GM23338 (cell line): ENCODE measurements around the gene TRAPPC14. TPM values are rescaled to one million over a fixed set of nuclear protein-coding genes. Genes with fewer than 3 reads are reported as not detected.

Experiments
- ATAC-seq: fragments of 200-7000 bp; cut with Tn5 transposase; 3 replicates; pipeline ENCODE4 v1.9.1; 2020
- DNase-seq: peaks from one replicate; pipeline ENCODE4 v3.0.0-alpha.2; 2015; ENCODE audit warnings: low spot score
- H2AFZ ChIP-seq: fragments of 200-600 bp; sonication (generic); 2 replicates; pipeline ENCODE4 v1.8.0; 2016; ENCODE audit warnings: antibody characterized with exemption, mild to moderate bottlenecking, moderate library complexity
- H3F3A ChIP-seq: fragments of 200-600 bp; sonication (generic); replicated peaks from 2 replicates; pipeline ENCODE4 v1.8.0; 2017; ENCODE audit warnings: antibody characterized with exemption, mixed run types, low read depth
- H3K27ac ChIP-seq: fragments of 200-600 bp; sonication (generic); 2 replicates; pipeline ENCODE4 v1.6.1; 2016; ENCODE audit warnings: low read depth
- H3K27me3 ChIP-seq: fragments of 200-600 bp; sonication (generic); 2 replicates; pipeline ENCODE4 v1.8.0; 2016; ENCODE audit warnings: mild to moderate bottlenecking, mixed run types, moderate library complexity; ENCODE audit not compliant: insufficient read depth
- H3K36me3 ChIP-seq: fragments of 200-600 bp; sonication (generic); 2 replicates; pipeline ENCODE4 v1.8.0; 2016; ENCODE audit warnings: mild to moderate bottlenecking; ENCODE audit not compliant: insufficient read depth
- H3K4me1 ChIP-seq: fragments of 200-600 bp; sonication (generic); 2 replicates; pipeline ENCODE4 v1.8.0; 2016; ENCODE audit warnings: mild to moderate bottlenecking, moderate library complexity; ENCODE audit not compliant: insufficient read depth
- H3K4me2 ChIP-seq: fragments of 200-600 bp; sonication (generic); 2 replicates; pipeline ENCODE4 v1.7.1; 2017; ENCODE audit warnings: mixed run types
- H3K4me3 ChIP-seq: fragments of 200-600 bp; sonication (generic); 2 replicates; pipeline ENCODE4 v1.6.1; 2016; ENCODE audit warnings: mixed run types
- H3K79me2 ChIP-seq: fragments of 200-600 bp; sonication (generic); replicated peaks from 2 replicates; pipeline ENCODE4 v1.8.0; 2017; ENCODE audit warnings: mild to moderate bottlenecking; ENCODE audit not compliant: insufficient read depth
- H3K9me2 ChIP-seq: fragments of 200-600 bp; sonication (generic); 2 replicates; pipeline ENCODE4 v1.8.0; 2017; ENCODE audit not compliant: insufficient read depth
- H4K20me1 ChIP-seq: fragments of 200-600 bp; sonication (generic); replicated peaks from 2 replicates; pipeline ENCODE4 v1.8.0; 2017; ENCODE audit warnings: mild to moderate bottlenecking; ENCODE audit not compliant: insufficient read depth
- H3K27ac Mint-ChIP-seq: 2 replicates; pipeline ENCODE4 v1.8.0; 2020; ENCODE audit warnings: inconsistent platforms, mild to moderate bottlenecking, moderate library complexity, mixed read lengths
- H3K27me3 Mint-ChIP-seq: 3 replicates; pipeline ENCODE4 v1.8.0; 2022; ENCODE audit warnings: low read depth, mild to moderate bottlenecking, moderate library complexity, mixed read lengths, inconsistent platforms; ENCODE audit not compliant: insufficient read depth, poor library complexity
- H3K36me3 Mint-ChIP-seq: 3 replicates; pipeline ENCODE4 v1.8.0; 2021; ENCODE audit warnings: low read depth, mild to moderate bottlenecking, inconsistent platforms, moderate library complexity, mixed read lengths
- H3K4me1 Mint-ChIP-seq: 3 replicates; pipeline ENCODE4 v1.8.0; 2020; ENCODE audit warnings: mild to moderate bottlenecking, inconsistent platforms, mixed read lengths
- H3K4me3 Mint-ChIP-seq: 3 replicates; pipeline ENCODE4 v1.8.0; 2021; ENCODE audit warnings: moderate library complexity, mild to moderate bottlenecking, inconsistent platforms, mixed read lengths
- H3K9me3 Mint-ChIP-seq: 3 replicates; pipeline ENCODE4 v1.8.0; 2020; ENCODE audit warnings: moderate library complexity, mild to moderate bottlenecking, inconsistent platforms, mixed read lengths
- CREB1 ChIP-seq: fragments of 250-450 bp; sonication (Bioruptor Pico); IDR thresholded peaks from 2 replicates; pipeline ENCODE4 v1.5.0; 2020; ENCODE audit warnings: low read depth, mild to moderate bottlenecking, moderate library complexity
- EZH2 ChIP-seq: fragments of 200-600 bp; sonication (generic); IDR thresholded peaks from one replicate; pipeline ENCODE4 v1.8.0; 2017; ENCODE audit warnings: antibody characterized with exemption, mild to moderate bottlenecking, low read depth; ENCODE audit not compliant: unreplicated experiment
- EZH2phosphoT487 ChIP-seq: fragments of 200-600 bp; sonication (generic); IDR thresholded peaks from one replicate; pipeline ENCODE4 v1.8.1; 2018; ENCODE audit warnings: antibody characterized with exemption; ENCODE audit not compliant: unreplicated experiment
- JUNB ChIP-seq: IDR thresholded peaks from one replicate; pipeline ENCODE4 v1.6.1; 2016; ENCODE audit warnings: antibody characterized with exemption; ENCODE audit not compliant: unreplicated experiment
- NANOG ChIP-seq: IDR thresholded peaks from 2 replicates; pipeline ENCODE4 v1.6.1; 2016; ENCODE audit warnings: antibody characterized with exemption, borderline replicate concordance
- POLR2AphosphoS5 ChIP-seq: IDR thresholded peaks from 2 replicates; pipeline ENCODE4 v1.6.1; 2016; ENCODE audit warnings: antibody characterized with exemption, low read depth
- STAT1 ChIP-seq: IDR thresholded peaks from one replicate; pipeline ENCODE4 v1.6.1; 2016; ENCODE audit warnings: antibody characterized with exemption; ENCODE audit not compliant: unreplicated experiment
- ZNF114 ChIP-seq: fragments of 250-450 bp; sonication (Bioruptor Pico); IDR thresholded peaks from 2 replicates; pipeline ENCODE4 v1.5.0; 2020; ENCODE audit warnings: mild to moderate bottlenecking, moderate library complexity
- ZNF331 ChIP-seq: fragments of 250-450 bp; sonication (Bioruptor Pico); IDR thresholded peaks from 2 replicates; pipeline ENCODE4 v1.5.0; 2020; ENCODE audit warnings: low read depth, mild to moderate bottlenecking, moderate library complexity
- polyA plus RNA-seq: library from polyadenylated mRNA; unstranded; fragments of >200 nt; fragmentation: Nextera tagmentation; extraction: Ambion mirVana; gene quantifications from 2 replicates; pipeline ENCODE4 v1.2.1, GENCODE V29; 2016
- total RNA-seq: library from RNA; depleted of rRNA; stranded (reverse); fragments of >200 nt; shearing (Covaris generic); gene quantifications from 2 replicates; pipeline ENCODE4 v1.2.3, GENCODE V29; 2014
- TF ChIP-seq, protein P1 (sequence below), 2 experiments: fragments of 200-600 bp in 1 of 2; sonication (generic) in 1 of 2; conservative IDR thresholded peaks; 2 replicates each; pipeline versions ENCODE4 v1.5.1 to v1.6.1; 2016 to 2017; ENCODE audit warnings: antibody characterized with exemption in 2 of 2, low read depth in 2 of 2, mild to moderate bottlenecking in 2 of 2, moderate library complexity in 1 of 2
- TF ChIP-seq, protein P2 (sequence below): IDR thresholded peaks from one replicate; pipeline ENCODE4 v1.6.1; 2018; ENCODE audit warnings: antibody characterized with exemption; ENCODE audit not compliant: unreplicated experiment
- TF ChIP-seq, protein P3 (sequence below): fragments of 250-450 bp; sonication (Bioruptor Pico); IDR thresholded peaks from 2 replicates; pipeline ENCODE4 v1.5.0; 2020; ENCODE audit warnings: mild to moderate bottlenecking, moderate library complexity
- TF ChIP-seq, protein P4 (sequence below): IDR thresholded peaks from 2 replicates; pipeline ENCODE4 v1.6.1; 2016; ENCODE audit warnings: antibody characterized with exemption

Gene TRAPPC14
- total and polyA plus RNA-seq, 2 experiments from 2014 or later = 9.3 to 15.7 TPM

DNA sequence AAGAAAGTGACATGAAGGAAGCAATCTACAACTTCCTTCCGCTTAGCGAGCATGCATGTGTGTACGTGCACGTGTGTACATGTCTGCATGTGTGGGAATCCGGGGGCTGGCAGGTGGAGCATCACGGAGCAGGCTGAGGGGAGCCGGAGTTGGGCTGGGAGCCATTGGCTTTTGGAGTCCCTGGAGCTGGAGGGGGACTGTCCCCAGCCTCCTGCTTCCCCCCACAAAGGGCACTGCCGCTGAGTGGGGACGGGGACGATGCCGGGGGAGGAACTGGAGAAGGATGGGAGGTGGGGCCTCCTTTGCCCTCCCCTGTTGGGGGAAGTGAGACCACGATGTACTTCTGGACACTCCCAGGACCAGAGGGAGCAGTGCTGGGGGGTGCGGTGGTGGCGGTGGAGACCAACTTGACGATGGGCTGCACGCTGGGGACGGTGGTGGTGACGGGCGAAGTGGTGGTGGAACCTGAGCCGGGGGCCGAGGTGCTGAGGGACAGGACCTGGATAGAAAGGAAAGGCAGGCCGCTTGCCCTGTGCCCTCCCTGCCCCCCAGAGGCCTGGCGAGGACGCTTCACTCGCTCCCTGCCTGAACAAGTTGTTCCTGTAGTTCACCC is 51.3 kb downstream of the TRAPPC14 start:
- H3K27ac Mint-ChIP-seq = no peak overlapping the region
- Histone ChIP-seq H4K20me1 (no peaks in the 10 kb centered on the region), H3K27ac (no peak overlapping the region), H3K4me3 (no peak overlapping the region), H3K36me3 (peaks cover 17% of the 10 kb centered on the region; the same call in 1 of the 2 replicates), H2AFZ (no peak overlapping the region), H3K27me3 (no peaks in the 10 kb centered on the region), H3K9me2 (no peaks in the 10 kb centered on the region), H3K79me2 (peaks cover 5% of the 10 kb centered on the region; the same call in 1 of the 2 replicates), H3K4me2 (no peak overlapping the region), H3F3A (peaks cover 4% of the 10 kb centered on the region; the same call in 1 of the 2 replicates), H3K4me1 (peaks cover 5% of the 10 kb centered on the region; the same call in 1 of the 2 replicates)
- ATAC-seq = no peak
- DNase-seq = no peak
- TF ChIP-seq ZNF114 (CRISPR knock-in tag) (no peak), NANOG (no peak), ZNF331 (CRISPR knock-in tag) (no peak), CREB1 (CRISPR knock-in tag) (no peak), STAT1 (no peak), JUNB (no peak), EZH2 (no peak), EZH2phosphoT487 (no peak), POLR2AphosphoS5 (no peak; the same call in 1 of the 2 replicates)
- TF ChIP-seq, protein P1, sequence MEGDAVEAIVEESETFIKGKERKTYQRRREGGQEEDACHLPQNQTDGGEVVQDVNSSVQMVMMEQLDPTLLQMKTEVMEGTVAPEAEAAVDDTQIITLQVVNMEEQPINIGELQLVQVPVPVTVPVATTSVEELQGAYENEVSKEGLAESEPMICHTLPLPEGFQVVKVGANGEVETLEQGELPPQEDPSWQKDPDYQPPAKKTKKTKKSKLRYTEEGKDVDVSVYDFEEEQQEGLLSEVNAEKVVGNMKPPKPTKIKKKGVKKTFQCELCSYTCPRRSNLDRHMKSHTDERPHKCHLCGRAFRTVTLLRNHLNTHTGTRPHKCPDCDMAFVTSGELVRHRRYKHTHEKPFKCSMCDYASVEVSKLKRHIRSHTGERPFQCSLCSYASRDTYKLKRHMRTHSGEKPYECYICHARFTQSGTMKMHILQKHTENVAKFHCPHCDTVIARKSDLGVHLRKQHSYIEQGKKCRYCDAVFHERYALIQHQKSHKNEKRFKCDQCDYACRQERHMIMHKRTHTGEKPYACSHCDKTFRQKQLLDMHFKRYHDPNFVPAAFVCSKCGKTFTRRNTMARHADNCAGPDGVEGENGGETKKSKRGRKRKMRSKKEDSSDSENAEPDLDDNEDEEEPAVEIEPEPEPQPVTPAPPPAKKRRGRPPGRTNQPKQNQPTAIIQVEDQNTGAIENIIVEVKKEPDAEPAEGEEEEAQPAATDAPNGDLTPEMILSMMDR (conservative IDR thresholded peaks at IDR 0.05; ENCODE audit: low read depth in 2 of 2) = no peak
- TF ChIP-seq, protein P2, sequence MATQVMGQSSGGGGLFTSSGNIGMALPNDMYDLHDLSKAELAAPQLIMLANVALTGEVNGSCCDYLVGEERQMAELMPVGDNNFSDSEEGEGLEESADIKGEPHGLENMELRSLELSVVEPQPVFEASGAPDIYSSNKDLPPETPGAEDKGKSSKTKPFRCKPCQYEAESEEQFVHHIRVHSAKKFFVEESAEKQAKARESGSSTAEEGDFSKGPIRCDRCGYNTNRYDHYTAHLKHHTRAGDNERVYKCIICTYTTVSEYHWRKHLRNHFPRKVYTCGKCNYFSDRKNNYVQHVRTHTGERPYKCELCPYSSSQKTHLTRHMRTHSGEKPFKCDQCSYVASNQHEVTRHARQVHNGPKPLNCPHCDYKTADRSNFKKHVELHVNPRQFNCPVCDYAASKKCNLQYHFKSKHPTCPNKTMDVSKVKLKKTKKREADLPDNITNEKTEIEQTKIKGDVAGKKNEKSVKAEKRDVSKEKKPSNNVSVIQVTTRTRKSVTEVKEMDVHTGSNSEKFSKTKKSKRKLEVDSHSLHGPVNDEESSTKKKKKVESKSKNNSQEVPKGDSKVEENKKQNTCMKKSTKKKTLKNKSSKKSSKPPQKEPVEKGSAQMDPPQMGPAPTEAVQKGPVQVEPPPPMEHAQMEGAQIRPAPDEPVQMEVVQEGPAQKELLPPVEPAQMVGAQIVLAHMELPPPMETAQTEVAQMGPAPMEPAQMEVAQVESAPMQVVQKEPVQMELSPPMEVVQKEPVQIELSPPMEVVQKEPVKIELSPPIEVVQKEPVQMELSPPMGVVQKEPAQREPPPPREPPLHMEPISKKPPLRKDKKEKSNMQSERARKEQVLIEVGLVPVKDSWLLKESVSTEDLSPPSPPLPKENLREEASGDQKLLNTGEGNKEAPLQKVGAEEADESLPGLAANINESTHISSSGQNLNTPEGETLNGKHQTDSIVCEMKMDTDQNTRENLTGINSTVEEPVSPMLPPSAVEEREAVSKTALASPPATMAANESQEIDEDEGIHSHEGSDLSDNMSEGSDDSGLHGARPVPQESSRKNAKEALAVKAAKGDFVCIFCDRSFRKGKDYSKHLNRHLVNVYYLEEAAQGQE = no peak
- TF ChIP-seq, protein P3, sequence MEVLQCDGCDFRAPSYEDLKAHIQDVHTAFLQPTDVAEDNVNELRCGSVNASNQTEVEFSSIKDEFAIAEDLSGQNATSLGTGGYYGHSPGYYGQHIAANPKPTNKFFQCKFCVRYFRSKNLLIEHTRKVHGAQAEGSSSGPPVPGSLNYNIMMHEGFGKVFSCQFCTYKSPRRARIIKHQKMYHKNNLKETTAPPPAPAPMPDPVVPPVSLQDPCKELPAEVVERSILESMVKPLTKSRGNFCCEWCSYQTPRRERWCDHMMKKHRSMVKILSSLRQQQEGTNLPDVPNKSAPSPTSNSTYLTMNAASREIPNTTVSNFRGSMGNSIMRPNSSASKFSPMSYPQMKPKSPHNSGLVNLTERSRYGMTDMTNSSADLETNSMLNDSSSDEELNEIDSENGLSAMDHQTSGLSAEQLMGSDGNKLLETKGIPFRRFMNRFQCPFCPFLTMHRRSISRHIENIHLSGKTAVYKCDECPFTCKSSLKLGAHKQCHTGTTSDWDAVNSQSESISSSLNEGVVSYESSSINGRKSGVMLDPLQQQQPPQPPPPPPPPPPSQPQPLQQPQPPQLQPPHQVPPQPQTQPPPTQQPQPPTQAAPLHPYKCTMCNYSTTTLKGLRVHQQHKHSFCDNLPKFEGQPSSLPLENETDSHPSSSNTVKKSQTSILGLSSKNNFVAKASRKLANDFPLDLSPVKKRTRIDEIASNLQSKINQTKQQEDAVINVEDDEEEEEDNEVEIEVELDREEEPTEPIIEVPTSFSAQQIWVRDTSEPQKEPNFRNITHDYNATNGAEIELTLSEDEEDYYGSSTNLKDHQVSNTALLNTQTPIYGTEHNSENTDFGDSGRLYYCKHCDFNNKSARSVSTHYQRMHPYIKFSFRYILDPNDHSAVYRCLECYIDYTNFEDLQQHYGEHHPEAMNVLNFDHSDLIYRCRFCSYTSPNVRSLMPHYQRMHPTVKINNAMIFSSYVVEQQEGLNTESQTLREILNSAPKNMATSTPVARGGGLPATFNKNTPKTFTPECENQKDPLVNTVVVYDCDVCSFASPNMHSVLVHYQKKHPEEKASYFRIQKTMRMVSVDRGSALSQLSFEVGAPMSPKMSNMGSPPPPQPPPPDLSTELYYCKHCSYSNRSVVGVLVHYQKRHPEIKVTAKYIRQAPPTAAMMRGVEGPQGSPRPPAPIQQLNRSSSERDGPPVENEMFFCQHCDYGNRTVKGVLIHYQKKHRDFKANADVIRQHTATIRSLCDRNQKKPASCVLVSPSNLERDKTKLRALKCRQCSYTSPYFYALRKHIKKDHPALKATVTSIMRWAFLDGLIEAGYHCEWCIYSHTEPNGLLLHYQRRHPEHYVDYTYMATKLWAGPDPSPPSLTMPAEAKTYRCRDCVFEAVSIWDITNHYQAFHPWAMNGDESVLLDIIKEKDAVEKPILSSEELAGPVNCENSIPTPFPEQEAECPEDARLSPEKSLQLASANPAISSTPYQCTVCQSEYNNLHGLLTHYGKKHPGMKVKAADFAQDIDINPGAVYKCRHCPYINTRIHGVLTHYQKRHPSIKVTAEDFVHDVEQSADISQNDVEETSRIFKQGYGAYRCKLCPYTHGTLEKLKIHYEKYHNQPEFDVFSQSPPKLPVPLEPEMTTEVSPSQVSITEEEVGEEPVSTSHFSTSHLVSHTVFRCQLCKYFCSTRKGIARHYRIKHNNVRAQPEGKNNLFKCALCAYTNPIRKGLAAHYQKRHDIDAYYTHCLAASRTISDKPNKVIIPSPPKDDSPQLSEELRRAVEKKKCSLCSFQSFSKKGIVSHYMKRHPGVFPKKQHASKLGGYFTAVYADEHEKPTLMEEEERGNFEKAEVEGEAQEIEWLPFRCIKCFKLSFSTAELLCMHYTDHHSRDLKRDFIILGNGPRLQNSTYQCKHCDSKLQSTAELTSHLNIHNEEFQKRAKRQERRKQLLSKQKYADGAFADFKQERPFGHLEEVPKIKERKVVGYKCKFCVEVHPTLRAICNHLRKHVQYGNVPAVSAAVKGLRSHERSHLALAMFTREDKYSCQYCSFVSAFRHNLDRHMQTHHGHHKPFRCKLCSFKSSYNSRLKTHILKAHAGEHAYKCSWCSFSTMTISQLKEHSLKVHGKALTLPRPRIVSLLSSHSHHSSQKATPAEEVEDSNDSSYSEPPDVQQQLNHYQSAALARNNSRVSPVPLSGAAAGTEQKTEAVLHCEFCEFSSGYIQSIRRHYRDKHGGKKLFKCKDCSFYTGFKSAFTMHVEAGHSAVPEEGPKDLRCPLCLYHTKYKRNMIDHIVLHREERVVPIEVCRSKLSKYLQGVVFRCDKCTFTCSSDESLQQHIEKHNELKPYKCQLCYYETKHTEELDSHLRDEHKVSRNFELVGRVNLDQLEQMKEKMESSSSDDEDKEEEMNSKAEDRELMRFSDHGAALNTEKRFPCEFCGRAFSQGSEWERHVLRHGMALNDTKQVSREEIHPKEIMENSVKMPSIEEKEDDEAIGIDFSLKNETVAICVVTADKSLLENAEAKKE (CRISPR knock-in tag) = no peak
- TF ChIP-seq, protein P4, sequence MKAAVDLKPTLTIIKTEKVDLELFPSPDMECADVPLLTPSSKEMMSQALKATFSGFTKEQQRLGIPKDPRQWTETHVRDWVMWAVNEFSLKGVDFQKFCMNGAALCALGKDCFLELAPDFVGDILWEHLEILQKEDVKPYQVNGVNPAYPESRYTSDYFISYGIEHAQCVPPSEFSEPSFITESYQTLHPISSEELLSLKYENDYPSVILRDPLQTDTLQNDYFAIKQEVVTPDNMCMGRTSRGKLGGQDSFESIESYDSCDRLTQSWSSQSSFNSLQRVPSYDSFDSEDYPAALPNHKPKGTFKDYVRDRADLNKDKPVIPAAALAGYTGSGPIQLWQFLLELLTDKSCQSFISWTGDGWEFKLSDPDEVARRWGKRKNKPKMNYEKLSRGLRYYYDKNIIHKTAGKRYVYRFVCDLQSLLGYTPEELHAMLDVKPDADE = no peak
- H3K4me1 Mint-ChIP-seq = peaks cover 8% of the 10 kb centered on the region
- H3K4me3 Mint-ChIP-seq = no peak overlapping the region; the same call in 2 of the 3 replicates
- no peaks in the 10 kb centered on the region for H3K9me3 Mint-ChIP-seq
- peaks cover 30% of the 10 kb centered on the region for H3K27me3 Mint-ChIP-seq
- peaks cover 81% of the 10 kb centered on the region for H3K36me3 Mint-ChIP-seq
